Brain microvascular endothelial cell (primary cell): ENCODE results near the gene FCHO1.

ENCODE experiments used
- DNase-seq: peaks from one replicate; pipeline ENCODE4 v3.0.0-alpha.2; 2020
- H3K27ac ChIP-seq: fragments of 250-450 bp; sonication (Bioruptor Pico); 2 replicates; pipeline ENCODE4 v1.5.1; 2020; ENCODE audit warnings: mild to moderate bottlenecking, moderate library complexity
- H3K27me3 ChIP-seq: fragments of 250-450 bp; sonication (Bioruptor Pico); replicated peaks from 2 replicates; pipeline ENCODE4 v1.5.1; 2020; ENCODE audit warnings: mild to moderate bottlenecking
- H3K36me3 ChIP-seq: fragments of 250-450 bp; sonication (Bioruptor Pico); replicated peaks from 2 replicates; pipeline ENCODE4 v1.5.1; 2020; ENCODE audit warnings: mild to moderate bottlenecking
- H3K4me3 ChIP-seq: 2 replicates; pipeline ENCODE4 v1.5.1; 2011; ENCODE audit warnings: low read depth, mild to moderate bottlenecking, control low read depth, low read length, moderate library complexity
- in situ Hi-C: cut with HindIII; loops from 2 replicates; pipeline ENCODE4 v1.10.0; 2017; ENCODE audit warnings: low sequenced_read_pairs, low pct_ligation_motif_present
- TF ChIP-seq, protein P1 (sequence below): IDR thresholded peaks from 2 replicates; pipeline ENCODE4 v1.5.1; 2011; ENCODE audit warnings: low read depth, mild to moderate bottlenecking, moderate library complexity, low read length, control low read depth, inconsistent platforms; ENCODE audit errors: missing control alignments

The FCHO1 gene

GRCh38 chr19:17726964-17727773, 24.1 kb upstream of the FCHO1 start:
- no peak for DNase-seq
- in situ Hi-C loops: no loop called here
- Histone ChIP-seq H3K36me3 (peaks cover 74% of the 10 kb centered on the region), H3K27ac (no peak overlapping the region), H3K27me3 (no peaks in the 10 kb centered on the region), H3K4me3 (no peak overlapping the region)
- TF ChIP-seq, protein P1, sequence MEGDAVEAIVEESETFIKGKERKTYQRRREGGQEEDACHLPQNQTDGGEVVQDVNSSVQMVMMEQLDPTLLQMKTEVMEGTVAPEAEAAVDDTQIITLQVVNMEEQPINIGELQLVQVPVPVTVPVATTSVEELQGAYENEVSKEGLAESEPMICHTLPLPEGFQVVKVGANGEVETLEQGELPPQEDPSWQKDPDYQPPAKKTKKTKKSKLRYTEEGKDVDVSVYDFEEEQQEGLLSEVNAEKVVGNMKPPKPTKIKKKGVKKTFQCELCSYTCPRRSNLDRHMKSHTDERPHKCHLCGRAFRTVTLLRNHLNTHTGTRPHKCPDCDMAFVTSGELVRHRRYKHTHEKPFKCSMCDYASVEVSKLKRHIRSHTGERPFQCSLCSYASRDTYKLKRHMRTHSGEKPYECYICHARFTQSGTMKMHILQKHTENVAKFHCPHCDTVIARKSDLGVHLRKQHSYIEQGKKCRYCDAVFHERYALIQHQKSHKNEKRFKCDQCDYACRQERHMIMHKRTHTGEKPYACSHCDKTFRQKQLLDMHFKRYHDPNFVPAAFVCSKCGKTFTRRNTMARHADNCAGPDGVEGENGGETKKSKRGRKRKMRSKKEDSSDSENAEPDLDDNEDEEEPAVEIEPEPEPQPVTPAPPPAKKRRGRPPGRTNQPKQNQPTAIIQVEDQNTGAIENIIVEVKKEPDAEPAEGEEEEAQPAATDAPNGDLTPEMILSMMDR: no peak

- no peaks in the 10 kb centered on the region for H3K27me3 ChIP-seq
- H3K4me3 ChIP-seq: no peak overlapping the region
- no peak for DNase-seq
- TF ChIP-seq, protein P1: no peak
- in situ Hi-C loops: no loop called here
- H3K27ac ChIP-seq: no peak overlapping the region
- peaks cover 78% of the 10 kb centered on the region for H3K36me3 ChIP-seq
Measured at GRCh38 chr19:17727843-17728242, 23.4 kb upstream of the FCHO1 start.

GRCh38 chr19:17733127-17733526, 18.1 kb upstream of the FCHO1 start:
- in situ Hi-C loops: no loop called here
- H3K36me3 ChIP-seq: peaks cover 65% of the 10 kb centered on the region

DNA sequence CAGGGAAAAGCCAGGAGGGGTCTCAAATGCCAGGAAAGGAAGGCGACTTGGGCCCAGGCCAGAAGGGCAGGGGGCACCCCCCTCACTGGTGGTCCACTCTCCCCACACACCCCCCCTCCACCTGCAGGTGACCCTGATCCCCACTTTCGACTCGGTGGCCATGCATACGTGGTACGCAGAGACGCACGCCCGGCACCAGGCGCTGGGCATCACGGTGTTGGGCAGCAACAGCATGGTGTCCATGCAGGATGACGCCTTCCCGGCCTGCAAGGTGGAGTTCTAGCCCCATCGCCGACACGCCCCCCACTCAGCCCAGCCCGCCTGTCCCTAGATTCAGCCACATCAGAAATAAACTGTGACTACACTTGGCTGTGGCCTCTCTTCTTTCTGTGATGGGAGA, 17.1 kb upstream of the FCHO1 start:
- Histone ChIP-seq H3K36me3 (peaks cover 57% of the 10 kb centered on the region), H3K27ac (no peak overlapping the region), H3K27me3 (no peaks in the 10 kb centered on the region), H3K4me3 (no peak overlapping the region)
- TF ChIP-seq, protein P1: no peak
- DNase-seq: no peak
- in situ Hi-C loops: no loop called here

More at GRCh38 chr19:17733127-17733526, 18.1 kb upstream of the FCHO1 start:
- DNase-seq: no peak
- TF ChIP-seq, protein P1: no peak
- H3K4me3 ChIP-seq: no peak overlapping the region
- no peak overlapping the region for H3K27ac ChIP-seq
- no peaks in the 10 kb centered on the region for H3K27me3 ChIP-seq

- Histone ChIP-seq H3K36me3 (peaks cover 48% of the 10 kb centered on the region), H3K4me3 (no peak overlapping the region), H3K27ac (no peak overlapping the region), H3K27me3 (no peaks in the 10 kb centered on the region)
- TF ChIP-seq, protein P1: no peak
- in situ Hi-C loops: no loop called here
- DNase-seq: no peak
Measured at GRCh38 chr19:17735410-17735809, 15.9 kb upstream of the FCHO1 start.
